Activated CD8-positive, alpha-beta memory T cell treated with anti-CD3 and anti-CD28 coated beads for 36 hours (primary cell): ENCODE measurements around the gene CEP72. TPM values are rescaled to one million over a fixed set of nuclear protein-coding genes. Genes with fewer than 3 reads are reported as not detected.
"Not testable (repeated sequence)": the region's sequence is repeated elsewhere in the genome, so short reads cannot be mapped to it uniquely, and the experiment has no call there.

Source experiments
- CTCF ChIA-PET: fragments of 350-600 bp; sonication (Branson Sonifier 250); formaldehyde crosslinking; loops from one replicate; lab custom pipeline; 2021; ENCODE audit warnings: antibody characterized with exemption; lab: Charles Lee
- POLR2A ChIA-PET: fragments of 350-600 bp; sonication (Branson Sonifier 250); formaldehyde crosslinking; loops from one replicate; lab custom pipeline; 2021; ENCODE audit warnings: antibody characterized with exemption; lab: Charles Lee
- total RNA-seq, 2 experiments: library from RNA; stranded (reverse); gene quantifications; one replicate each; pipeline ENCODE4 v1.2.3, GENCODE V29; 2021

CEP72 gene
- total RNA-seq, 2 experiments from 2014 or later: 21.5 to 23.1 TPM

DNA sequence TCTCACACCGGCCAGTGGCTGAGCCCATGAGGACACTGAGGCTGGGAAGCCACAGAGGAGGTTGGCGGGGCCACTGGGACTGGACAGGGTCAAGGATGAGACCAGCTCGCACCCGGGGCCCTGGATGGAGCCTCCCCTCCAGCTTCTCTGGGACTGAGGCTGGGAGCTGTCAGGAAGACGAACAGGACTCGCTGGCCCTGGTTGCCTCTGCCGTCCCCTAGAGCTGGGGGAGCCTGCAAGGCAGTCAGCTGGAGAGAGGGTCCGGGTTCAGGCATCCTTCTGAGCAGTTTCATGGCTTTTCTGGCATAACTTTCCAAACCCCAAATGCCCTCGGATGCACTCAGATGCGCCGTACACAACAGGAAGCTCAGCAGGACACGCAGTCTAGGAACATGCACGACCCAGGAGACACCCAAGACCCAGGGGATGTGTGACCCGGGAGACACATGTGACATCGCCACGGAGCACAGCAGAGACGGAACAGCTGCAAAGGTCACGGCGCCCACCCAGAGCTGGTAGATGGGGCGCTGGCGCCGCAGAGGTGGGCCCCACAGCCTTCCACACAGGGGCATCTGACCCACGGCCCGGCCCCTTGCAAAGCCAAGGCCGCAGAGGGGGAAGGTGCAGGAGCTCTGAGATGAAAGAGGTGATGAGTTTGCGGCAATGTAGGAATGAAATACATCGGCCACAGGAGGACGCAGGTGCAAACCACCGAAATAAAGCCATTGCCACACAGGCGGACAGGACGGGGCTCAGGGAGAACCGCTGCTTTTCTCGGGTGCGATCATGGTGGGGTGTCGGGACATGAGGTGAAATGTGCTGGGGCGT lies 63.9 kb downstream of the CEP72 start:
- POLR2A ChIA-PET: no interaction called here
- CTCF ChIA-PET: no interaction called here

DNA sequence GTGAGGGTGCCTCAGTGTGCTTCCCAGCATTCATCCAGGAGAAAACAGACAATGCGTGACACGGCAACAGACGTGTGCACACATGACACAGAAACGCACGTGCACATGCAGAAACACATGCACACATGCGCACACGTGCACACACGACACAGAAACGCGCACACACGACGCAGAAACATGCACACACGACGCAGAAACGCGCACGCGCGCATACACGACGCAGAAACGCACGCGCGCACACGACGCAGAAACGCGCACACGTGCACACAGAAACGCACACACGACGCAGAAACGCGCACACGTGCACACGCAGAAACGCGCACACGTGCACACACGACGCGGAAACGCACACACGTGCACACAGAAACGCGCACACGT lies 64.5 kb downstream of the CEP72 start:
- ChIA-PET POLR2A (no interaction called here), CTCF (no interaction called here)

DNA sequence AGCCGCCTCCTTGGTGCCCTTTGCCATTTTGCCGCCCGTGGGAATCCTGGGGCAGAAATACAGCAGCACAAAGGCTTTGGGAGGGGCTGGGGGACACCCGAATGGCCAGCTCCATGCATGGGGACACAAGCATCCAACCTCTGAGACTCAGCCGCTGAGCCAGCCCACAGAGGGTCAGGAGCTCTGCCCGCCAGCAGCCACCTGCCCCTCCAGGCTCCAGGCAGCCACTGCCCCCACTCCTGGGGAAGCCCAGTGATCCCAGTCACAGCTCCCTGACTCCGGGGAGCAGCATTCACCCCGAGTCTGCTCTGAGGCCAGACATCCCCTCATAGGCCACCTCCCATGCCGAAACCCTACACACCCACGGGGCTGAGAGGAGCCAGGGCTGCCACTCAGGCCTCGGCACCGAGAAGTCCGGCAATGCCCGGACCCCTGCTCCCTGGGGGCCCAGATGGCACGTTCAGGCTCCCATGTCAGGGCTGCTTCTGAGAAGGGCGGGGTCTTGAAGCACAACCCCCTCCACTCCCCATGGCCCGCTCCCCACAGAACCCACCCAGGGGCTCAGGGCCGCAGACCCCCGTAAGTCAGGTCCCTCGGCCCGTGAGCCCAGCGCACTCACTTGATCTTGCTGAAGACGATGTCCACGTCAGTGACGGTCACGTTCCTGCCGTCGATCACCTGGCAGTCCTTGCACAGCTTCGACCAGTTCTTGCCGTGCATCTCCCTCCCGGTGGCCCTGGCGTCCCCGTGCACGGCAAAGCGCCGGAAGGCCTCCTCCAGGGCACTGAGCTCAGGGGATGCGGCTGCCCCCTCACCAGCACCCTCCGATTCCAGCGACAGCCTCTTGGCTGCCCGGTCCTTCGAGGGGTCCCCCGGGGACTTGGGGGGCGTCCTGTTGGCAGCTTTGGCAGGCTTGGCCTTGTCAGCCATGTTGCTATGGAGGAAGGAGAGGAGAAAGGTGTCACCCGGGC lies 65.3 kb downstream of the CEP72 start:
- ChIA-PET CTCF (no interaction called here), POLR2A (no interaction called here)

DNA sequence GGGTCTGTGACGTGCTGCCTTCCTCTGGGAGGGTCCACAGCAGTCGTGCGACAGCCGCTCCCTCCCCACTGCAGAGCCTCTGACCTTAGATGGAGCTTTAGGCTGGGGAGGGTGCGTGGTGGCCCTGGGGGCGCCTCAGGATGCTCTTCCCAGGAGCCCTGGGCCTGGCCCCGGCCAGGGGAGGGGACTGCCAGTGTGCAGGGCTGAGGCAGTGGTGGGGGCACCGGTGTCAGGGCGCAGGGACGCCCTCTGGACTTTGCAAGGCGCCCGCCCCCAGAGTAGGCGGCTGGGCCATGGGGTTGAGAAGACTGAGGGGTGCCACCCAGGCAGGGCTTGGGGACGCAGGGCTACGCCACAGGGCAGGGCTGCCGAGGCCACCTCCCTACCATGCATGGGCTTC lies 66.4 kb downstream of the CEP72 start:
- POLR2A ChIA-PET, CTCF ChIA-PET: not testable (repeated sequence)

DNA sequence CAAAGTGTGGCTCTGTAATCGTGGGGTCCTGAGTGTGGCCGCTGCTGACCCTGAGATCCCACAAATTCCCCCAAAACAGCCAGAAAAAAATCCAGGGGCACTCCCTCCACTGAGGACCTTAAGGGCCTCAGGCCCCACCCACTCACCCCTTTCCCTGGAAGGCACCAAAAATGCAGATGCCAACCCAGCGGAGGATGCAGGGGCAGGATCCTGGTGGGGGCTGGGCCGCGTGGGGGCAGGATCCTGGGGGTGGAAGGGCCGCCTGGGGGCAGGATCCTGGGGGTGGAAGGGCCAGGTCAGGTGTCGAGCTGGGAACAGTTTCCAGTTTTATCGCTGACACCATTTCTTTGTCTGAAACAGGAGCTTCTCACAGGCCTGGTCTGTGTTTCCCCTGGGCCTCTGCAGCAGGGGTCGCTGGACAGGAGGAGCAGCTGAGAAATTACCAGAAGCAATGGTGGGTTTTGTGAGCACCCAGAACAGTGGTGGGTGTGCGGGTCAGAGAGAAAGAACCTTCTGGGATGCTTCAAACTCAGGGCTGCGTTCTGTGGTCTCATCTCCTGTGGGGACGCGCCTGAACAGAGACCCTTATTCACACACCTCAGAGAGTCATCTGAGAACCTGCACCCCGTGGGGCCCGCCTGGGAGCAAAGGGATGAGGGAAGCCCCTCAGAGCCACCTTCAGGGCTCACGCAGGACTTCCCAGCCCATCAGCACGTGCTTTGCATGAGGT lies 67.2 kb downstream of the CEP72 start:
- POLR2A ChIA-PET, CTCF ChIA-PET: not testable (repeated sequence)

DNA sequence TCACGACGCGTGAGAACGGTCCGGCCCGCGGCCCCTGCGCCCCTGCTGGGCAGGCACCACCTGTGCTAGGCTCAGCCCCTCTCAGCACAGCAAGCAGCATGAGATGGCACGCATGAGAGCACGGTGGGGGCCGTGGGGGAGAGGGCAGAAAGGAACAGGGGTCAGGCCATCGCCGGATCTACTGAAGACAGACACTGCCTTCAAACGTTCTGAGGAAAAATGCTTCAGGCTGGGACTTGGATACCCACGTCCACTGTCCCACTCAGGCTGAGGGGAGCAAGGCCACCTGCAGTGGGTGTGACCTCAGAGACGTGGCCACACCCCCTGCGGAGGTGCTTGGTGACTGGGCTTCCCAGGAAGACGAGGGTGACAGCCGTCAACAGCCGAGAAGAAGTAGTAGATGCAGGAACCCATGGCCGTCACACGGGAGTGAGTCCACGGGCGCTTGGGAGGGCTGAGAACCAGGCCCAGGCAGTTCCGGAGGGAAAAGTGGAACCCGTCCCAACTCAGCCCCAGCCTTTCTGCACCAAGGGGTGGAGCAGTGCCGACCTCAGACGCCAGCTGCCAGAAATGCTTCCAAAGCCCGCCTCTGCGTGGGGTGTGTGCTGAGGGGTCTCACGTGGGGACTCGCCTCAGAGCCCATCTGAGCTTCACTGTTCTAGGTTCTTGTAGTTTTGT lies 68.1 kb downstream of the CEP72 start:
- POLR2A ChIA-PET, CTCF ChIA-PET: not testable (repeated sequence)

DNA sequence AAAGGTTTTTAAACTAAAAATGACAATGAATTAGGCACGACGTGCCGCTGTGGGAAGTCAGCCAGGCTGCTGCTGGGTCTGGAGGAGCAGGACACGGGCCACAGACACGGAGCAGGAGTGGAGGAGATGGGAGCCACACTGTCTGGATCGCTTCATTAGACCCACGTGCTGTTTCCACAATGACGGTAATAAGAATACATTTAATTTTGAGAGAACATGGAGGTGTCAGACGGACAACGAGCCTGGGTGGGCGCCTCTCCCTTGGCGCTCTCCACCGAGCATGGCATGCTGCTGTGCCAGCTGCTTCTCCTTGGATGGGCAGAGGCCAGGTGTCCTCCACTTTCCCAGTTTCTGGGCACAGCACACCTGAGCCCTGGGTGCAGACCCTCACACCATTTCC lies 68.7 kb downstream of the CEP72 start:
- POLR2A ChIA-PET, CTCF ChIA-PET: not testable (repeated sequence)

DNA sequence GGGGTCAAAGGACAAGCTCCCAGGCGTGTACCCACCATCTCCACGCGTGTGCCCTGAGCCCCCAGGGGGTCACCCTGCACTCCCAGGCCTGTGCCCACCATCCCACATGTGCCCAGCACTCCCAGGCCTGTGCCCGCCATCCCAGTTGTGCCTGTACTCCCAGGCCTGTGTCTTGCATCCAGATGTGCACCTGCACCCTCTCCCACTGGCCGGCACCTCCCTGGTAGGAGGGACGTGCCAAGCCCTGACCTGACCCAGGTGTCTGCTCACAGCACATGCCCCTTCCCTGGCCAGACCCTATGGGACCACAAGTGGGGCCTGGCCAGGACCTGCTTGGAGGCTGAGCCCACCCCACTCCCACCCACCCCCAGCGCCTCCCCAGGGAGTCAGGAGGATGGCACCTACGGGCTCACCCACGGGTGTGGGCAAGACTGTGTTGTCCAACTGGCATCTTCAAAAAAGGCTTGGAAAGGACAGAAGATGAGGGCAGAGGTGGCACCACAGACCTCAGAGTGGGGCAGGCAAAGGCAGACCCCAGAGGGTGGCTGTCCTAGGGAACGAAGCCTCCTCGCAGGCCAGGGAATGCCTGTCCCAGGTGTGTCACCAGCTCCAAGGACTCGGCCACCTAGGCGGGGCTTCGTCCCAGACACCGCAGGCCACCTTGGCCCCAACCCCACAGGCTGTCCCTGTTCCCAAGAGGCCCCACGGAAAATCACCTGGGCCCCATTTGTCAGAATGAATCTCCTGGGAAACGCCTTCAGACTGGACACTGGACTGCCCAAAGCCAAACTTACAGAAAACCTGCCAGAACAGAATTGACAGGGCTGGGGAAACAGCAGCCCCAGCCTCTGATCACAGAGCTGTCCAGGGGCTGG lies 69.4 kb downstream of the CEP72 start:
- CTCF ChIA-PET, POLR2A ChIA-PET: not testable (repeated sequence)

DNA sequence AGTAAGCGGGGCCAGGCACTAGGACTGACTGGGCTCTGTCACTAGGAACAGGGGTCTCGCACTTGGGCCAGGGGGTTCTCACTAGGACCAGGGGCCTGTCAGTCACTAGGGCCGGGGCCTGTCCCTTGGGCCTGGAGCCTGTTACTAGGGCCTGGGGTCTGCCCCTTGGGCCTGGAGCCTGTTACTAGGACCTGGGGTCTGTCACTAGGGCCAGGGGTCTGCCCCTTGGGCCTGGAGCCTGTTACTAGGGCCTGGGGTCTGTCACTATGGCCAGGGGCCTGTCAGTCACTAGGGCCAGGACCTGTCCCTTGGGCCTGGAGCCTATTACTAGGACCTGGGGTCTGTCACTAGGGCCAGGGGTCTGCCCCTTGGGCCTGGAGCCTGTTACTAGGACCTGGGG lies 70.1 kb downstream of the CEP72 start:
- CTCF ChIA-PET, POLR2A ChIA-PET: not testable (repeated sequence)

DNA sequence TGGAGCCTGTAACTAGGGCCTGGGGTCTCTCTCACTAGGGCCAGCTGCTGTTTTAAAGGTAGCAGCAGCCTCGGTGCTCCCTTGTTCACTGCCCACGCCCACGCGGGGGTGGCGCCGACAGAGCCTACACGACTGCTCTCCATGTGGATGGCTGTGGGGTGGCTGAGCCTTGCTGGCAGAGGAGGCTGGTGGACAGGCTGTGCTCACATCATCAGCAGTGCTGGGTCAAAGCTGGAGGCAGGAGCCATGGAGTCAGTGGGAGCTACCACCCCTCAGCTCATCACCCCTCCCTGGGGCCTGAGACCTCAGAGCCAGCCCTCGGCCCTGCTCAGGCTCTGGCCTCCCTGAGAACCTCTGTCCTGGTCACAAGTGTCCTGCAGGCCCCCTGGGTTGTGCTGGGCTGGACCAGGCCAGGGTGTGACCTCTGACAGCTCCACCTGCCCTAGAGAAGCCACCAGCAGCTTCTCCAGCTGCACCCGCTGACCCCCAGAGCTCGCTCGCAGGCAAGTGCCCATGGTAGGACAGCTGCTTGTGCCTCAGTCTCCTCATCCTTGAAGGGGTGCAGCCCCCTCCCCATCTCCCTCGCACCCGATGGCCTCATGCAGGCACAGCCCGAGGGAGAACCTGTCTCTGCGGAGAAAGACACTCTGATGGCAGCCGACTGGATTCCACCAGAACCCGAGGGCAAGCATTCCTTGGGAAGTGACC lies 70.7 kb downstream of the CEP72 start:
- CTCF ChIA-PET, POLR2A ChIA-PET: not testable (repeated sequence)

DNA sequence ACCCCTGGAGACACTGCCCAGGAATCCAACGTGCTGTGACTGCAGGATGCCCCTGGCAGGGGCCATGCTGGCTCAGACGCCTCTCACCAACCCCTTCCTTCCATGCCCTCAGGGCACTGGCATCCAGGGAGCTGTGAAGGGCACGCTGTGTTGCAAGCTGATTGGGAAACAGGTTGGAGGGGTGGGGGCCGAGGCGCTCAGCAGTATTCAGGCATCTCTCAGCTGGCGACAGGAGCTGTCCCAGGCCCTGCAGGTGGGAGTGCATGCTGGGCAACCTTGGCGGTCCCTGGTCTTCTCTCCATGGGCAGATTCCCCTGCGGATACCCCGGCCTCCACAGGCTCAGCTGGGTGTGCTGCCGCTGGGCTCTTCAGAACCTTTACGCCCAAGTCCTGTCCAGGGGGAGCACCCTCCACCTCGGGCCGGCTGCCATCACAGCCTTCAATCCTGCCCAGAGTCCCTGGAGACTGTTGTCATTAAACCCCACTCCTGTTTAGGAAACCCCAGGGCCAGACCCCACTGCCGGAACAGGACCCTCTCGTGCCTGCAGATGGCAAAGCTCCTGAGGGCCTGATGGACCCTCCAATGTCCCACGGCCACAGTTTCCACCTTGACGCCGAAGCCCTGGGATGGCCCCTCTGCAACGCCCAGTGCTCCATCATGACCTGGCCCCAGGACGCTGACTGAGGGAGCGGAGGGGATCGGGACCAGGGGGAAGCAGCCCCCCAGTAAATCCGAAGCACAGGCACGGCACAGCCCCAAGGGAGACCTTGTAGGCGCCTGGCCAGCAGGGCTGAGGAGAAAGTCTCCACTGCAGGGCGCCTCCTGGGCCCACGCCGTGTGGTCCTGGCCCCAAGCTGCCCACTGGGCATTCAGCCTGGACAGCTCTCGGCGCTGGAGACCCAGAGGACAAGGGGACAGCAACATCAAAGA lies 71.7 kb downstream of the CEP72 start:
- CTCF ChIA-PET: no interaction called here
- POLR2A ChIA-PET: no interaction called here

DNA sequence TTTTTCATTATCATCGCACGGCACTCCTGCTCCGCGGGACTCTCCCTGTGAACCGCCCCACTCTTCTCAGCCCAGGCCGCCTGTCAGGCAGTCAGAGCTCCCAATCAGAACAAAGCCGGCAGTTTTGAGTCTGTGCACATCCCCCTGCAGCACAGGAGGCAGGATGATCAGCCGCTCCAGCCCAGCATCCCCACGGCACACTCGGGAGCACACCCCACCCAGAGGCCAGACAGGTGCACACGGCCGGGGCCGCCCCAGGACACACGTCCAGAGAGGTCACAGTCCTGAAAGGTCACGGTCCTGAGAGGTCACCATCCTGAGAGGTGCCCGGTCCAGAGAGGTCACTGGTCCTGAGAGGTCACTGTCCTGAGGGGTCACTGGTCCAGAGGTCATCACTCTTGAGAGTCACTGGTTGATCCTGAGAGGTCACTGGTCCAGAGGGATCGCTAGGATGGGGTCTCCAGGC lies 72.6 kb downstream of the CEP72 start:
- CTCF ChIA-PET: no interaction called here
- POLR2A ChIA-PET: no interaction called here

DNA sequence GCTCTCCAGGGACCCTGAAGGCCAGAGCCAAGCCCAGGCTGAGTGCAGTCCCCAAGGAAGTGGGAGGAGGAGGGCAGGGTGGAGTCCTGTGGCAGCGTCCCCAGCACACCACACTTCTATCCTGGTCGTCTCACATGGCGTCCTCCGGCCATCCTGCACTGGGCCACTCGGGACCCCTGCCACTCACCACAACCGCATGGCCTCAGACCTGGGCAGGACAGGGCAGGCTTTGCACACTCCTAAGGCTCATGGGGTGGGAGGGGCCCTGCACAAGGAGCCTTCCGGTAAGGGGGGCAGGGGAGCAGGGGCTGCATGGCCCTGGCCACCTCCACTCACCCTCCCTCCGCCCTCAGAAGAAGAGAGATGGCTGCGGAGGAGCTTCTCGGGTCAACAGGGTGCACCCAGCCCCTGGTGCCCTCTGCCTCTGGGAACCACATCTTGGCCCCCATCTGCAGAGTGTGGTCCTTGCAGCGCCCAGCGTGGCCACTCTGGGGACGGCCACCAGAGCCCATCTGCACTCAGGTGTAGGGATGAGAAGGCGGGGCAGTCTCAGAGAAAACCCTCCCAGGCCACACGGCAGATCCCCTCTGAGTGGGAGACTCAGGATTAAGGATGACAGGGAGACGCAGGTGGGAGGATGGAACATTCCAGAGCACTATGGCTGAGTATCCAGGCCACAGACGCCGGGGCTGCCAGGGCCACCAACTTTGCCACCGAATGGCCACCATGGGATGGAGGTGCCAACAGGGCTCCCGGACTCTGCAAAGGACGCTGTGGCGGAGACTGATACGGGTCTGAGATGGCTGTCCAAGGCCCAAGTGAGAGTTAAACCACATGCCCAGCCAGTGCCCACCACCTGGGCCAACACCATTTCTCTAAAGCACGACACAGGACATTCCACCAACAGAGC lies 73.4 kb downstream of the CEP72 start:
- POLR2A ChIA-PET: no interaction called here
- CTCF ChIA-PET: no interaction called here

DNA sequence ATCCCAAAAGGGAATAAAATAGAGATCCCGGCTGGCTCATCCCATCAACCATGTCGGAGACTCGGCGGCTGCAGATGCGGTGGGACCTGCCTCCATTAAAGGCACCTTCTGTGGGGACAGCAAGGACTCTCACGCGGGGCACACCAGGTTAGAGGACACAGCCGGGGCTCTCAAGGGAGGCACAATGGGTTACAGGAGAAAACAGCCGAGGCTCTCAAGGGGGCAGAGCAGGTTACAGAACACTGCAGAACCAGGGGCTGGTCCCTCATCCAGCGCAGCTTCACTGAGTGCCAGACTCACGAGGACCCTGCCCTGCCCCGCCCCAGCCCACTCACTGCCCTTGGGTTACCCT lies 74.0 kb downstream of the CEP72 start:
- POLR2A ChIA-PET, CTCF ChIA-PET: not testable (repeated sequence)

DNA sequence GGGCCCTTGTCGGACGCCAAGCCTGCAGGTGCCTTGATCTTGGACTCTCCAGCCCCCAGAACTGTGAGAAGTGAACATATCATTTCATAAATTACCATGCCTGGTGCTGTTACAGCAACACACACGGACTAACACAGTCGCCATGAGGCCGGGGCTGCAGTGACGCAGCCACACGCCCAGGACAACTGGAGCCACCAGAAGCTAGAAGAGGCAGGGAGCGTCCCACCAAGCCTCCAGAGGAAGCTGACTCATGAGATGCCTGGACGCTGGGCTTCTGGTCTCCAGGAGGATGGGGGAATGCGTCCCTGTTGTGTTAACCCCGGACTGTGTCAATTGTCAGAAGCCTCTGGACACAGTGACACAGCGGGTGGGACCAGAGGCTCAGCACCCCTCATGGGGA lies 74.8 kb downstream of the CEP72 start:
- POLR2A ChIA-PET, CTCF ChIA-PET: not testable (repeated sequence)
